Measurements from ENCODE around the gene PAPSS1.

- TF ChIP-seq EZH2phosphoT487 (IDR thresholded peaks at IDR 0.05; ENCODE audit: insufficient read depth, low read depth) (no peak), EZH2 (IDR thresholded peaks at IDR 0.05; ENCODE audit: insufficient read depth, poor library complexity, severe bottlenecking) (no peak)
These were observed 79.8 kb downstream of the PAPSS1 start for GRCh38 chr4:107640197-107640596.

Data from GM23248 (cell line).